ENCODE data around the gene LUC7L2.

GRCh38 chr7:139430443-139430842 is 70.7 kb downstream of the LUC7L2 start:
- TF ChIP-seq POLR2A (IDR thresholded peaks at IDR 0.05), result no peak
- no peak for TF ChIP-seq CTCF (IDR thresholded peaks at IDR 0.05)
- TF ChIP-seq POLR2AphosphoS5 (IDR thresholded peaks at IDR 0.05), result no peak

Measured in breast epithelium (tissue), 3 donors.